Astrocyte (in vitro differentiated cells and primary cell): ENCODE data around the gene DIP2C.

Experiments
- EZH2 ChIP-seq: IDR thresholded peaks from 2 replicates; pipeline ENCODE4 v1.6.1; 2012; ENCODE audit warnings: mild to moderate bottlenecking, low read length, inconsistent platforms; ENCODE audit not compliant: insufficient read depth
- TF ChIP-seq, protein P1 (sequence below): IDR thresholded peaks from 2 replicates; pipeline ENCODE4 v1.5.1; 2011; ENCODE audit warnings: low read depth, mild to moderate bottlenecking, inconsistent platforms, low read length, moderate library complexity; ENCODE audit not compliant: insufficient read depth

DNA sequence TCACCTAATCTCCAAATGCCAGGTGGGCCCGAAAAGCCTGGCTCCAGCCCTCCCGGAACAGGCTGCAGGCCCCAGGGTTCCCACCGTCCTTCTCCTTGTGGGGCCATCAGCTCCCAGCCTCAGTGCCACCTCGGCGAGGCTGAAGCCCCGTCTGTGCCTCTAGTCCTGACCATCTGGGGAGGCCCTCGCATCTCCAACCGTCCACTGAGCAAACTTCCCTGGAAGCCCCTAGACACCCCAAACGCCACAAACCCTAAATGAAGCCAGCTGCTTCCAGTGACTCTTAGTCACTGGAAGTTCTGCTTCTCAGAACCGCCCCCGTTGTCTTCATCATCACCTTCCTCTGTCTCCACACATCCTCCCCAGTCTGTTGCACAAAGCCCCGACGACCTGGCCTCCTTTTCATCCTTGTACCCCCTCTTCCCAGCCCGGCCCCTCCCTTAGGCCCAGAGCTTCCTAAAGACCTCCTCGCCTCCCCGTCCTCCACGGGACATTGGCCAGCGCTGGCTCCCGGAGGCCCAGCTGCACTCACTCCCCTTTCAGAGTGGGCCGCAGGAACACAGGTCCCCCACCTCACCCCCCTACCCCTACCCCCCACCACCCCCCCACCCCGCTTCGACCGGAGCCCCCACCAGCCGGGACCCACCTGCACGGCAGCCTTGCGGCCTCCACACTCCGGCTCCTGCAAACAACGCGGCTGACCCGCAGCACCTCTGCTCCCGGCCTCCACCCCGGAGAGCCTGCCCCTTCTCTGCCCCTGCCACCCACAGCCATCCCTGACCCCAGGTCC, 1.1 kb upstream of the DIP2C start:
- TF ChIP-seq, protein P1, sequence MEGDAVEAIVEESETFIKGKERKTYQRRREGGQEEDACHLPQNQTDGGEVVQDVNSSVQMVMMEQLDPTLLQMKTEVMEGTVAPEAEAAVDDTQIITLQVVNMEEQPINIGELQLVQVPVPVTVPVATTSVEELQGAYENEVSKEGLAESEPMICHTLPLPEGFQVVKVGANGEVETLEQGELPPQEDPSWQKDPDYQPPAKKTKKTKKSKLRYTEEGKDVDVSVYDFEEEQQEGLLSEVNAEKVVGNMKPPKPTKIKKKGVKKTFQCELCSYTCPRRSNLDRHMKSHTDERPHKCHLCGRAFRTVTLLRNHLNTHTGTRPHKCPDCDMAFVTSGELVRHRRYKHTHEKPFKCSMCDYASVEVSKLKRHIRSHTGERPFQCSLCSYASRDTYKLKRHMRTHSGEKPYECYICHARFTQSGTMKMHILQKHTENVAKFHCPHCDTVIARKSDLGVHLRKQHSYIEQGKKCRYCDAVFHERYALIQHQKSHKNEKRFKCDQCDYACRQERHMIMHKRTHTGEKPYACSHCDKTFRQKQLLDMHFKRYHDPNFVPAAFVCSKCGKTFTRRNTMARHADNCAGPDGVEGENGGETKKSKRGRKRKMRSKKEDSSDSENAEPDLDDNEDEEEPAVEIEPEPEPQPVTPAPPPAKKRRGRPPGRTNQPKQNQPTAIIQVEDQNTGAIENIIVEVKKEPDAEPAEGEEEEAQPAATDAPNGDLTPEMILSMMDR, result no peak
- no peak for TF ChIP-seq EZH2
